Limb (tissue), 2 donors: ENCODE results near the gene ETV7.
"Not testable (repeated sequence)": the region's sequence is repeated elsewhere in the genome, so short reads cannot be mapped to it uniquely, and the experiment has no call there.

Source experiments
- DNase-seq, 2 donors: peaks; one replicate each; pipeline ENCODE4 v3.0.0-alpha.2; 2016; ENCODE audit errors: extremely low spot score in 2 of 2

ETV7 gene

GRCh38 chr6:36364669-36365479 lies 22.6 kb downstream of the ETV7 start:
- no peak for DNase-seq

DNA sequence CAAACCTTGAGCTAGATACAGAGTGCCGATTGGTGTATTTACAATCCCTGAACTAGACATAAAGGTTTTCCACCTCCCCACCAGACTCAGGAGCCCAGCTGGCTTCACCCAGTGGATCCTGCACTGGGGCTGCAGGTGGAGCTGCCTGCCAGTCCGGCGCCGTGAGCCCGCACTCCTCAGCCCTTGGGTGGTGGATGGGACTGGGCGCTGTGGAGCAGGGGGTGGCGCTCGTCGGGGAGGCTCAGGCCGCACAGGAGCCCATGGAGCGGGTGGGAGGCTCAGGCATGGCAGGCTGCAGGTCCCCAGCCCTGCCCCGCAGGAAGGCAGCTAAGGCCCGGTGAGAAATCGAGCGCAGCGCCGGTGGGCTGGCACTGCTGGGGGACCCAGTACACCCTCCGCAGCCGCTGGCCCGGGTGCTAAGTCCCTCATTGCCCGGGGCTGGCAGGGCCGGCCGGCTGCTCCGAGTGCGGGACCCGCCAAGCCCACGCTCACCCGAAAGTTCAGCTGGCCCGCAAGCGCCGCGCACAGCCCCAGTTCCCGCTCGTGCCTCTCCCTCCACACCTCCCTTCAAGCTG lies 23.3 kb downstream of the ETV7 start:
- DNase-seq, result not testable (repeated sequence)

- not testable (repeated sequence) for DNase-seq
These were observed 24.1 kb downstream of the ETV7 start for GRCh38 chr6:36363371-36363752.

- no peak for DNase-seq
These were observed 24.7 kb downstream of the ETV7 start for GRCh38 chr6:36362551-36363370.

- DNase-seq, result no peak
These were observed 26.4 kb downstream of the ETV7 start for GRCh38 chr6:36361071-36361470.

GRCh38 chr6:36360241-36361054 lies 27.0 kb downstream of the ETV7 start:
- peak; percentile 84 to 85 for DNase-seq

DNA sequence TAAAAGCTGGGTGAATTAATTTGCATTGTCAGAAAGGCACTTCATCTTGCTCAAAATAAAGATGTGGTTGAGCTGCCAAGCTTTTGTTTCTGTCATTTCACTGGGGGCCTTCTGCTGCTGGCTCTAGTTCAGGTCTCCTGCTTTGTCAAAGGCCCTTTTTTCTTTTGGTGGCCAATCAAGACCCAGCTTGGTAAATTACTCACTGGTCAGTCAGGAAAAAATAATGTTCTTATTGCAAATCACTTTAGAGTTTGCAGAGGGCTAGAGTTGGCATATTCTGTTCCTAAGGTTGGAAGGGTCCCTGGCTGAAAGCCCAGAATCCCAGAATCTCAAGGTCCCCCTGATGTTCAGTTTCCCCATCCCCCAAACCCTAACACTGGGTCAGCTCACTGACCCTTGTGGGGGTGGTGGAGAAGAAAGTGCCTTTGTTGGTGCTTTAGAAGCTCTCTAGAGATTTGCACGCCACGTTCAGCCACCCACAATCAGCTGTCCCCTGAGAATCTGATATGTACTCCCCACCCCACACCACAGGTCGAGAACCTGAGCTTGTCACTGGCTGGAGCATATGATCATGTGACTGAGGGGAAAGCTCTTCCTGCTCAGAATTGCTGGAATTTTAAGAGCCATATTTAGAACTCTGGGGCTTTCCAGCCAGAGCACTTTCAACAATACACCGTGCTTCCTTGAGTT lies 29.1 kb downstream of the ETV7 start:
- DNase-seq, result no peak

- DNase-seq, result no peak
These were observed 29.6 kb downstream of the ETV7 start for GRCh38 chr6:36357872-36358225.

- DNase-seq, result no peak
These were observed 31.6 kb downstream of the ETV7 start for GRCh38 chr6:36355819-36356218.

- no peak for DNase-seq
These were observed 34.0 kb downstream of the ETV7 start for GRCh38 chr6:36353411-36353915.

DNA sequence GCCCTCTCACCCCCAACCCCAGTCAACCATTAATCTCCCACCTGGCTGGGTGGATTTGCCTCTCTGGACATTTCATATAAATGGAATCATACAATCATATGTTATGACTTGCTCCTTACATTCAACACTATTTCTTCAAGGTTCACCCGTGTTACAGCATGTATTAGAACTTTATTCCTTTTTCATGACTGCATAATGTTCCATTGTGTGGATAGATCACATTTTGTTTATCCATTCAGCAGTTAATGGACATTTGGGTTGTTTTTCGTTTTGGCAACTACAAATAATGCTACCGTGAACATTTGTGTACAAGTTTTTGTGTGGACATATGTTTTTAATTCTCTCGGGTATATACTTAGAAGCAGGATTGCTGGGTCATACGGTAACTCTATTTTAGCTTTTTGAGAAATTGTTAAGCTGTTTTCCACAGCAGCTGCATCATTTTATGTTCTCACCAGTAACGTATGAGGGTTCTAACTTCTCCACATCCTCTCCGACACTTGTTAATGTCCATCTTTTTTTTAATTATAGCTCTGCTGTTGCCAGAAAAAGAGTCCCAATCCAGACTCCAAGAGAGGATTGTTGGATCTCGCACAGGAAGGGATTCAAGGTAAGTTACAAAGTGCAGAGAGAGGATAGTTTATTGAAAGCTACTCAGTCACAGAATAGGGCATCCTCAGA lies 34.9 kb downstream of the ETV7 start:
- DNase-seq, result no peak

DNA sequence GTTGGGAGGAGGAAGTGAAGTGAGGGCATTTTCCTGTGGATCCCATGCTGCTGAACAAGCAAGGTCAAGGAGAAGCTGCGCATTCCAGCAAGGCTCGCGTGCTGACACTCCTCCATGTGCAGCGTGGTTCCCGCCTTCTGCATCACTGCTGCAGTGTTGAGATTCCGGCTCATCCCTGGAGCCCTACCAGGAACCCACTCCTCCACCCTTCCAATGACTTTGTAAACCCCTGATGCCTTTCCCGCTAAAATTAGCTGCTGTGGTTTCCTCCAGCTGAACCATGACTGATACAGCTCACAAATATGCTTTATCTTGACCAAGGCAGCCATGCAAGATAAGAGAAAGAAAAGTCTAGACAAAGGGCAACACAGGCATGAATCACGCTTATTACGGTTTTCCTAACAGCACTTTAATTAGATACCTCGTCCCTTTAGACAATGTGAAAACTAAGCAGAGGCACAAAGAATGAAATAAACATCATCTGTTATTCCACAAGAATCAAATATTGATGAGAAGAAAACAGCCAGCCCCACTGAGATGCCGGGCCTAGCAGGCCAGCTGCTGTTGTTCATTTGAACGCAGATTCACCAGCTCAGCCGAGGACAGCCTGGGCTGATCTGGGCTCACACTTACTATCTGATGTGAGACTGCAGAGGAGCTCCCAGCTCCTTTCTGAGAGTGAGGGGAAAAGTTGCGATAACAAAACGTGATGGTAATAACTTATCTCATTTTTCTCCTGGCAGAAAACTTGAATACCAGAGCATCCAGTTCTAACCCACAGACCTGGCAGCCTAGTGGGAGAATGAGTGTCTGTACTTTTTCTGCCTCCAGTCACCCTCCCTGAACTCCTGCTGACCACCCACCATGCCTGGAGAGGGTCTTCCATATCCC lies 36.5 kb downstream of the ETV7 start:
- DNase-seq, result no peak

GRCh38 chr6:36350082-36350481 lies 37.4 kb downstream of the ETV7 start:
- DNase-seq, result no peak

DNA sequence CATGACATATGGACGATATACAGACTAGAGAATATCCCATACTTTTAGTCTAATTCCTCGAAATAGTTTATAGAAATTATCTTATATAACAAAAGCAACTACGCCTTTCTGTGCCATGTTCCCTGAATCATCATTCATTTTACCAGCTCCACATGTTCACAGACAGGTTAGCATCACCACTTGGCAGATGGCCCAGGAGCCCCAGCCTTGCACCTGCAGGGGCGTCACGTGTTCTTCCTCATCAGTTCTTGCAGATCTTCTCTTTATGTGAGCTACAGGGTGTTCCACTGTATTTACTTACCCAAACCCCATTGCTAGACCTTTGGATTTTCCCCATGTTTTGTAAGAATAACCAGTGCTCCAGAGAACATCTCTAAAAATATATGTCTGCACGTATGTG lies 38.2 kb downstream of the ETV7 start:
- no peak for DNase-seq

DNA sequence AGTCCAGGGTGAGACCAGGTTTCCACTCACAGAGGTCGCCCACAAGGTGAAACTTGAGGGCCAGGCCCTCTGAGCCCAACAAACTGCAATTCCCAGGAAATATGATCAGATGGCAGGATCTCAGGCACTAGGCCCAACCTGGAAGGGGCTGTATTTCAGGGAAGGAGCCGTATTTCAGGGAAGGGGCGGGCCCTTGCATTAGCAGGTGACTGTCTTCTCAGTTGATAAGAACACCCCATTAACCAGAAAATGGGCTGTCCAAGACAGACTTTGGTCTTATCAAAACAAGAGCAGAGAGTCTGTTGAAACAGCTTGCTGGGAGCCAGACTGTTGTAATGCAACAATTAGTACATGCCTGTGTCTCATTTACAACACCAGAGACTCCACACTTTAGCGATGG lies 39.8 kb downstream of the ETV7 start:
- no peak for DNase-seq

- DNase-seq, result no peak
These were observed 40.8 kb downstream of the ETV7 start for GRCh38 chr6:36346486-36347273.

DNA sequence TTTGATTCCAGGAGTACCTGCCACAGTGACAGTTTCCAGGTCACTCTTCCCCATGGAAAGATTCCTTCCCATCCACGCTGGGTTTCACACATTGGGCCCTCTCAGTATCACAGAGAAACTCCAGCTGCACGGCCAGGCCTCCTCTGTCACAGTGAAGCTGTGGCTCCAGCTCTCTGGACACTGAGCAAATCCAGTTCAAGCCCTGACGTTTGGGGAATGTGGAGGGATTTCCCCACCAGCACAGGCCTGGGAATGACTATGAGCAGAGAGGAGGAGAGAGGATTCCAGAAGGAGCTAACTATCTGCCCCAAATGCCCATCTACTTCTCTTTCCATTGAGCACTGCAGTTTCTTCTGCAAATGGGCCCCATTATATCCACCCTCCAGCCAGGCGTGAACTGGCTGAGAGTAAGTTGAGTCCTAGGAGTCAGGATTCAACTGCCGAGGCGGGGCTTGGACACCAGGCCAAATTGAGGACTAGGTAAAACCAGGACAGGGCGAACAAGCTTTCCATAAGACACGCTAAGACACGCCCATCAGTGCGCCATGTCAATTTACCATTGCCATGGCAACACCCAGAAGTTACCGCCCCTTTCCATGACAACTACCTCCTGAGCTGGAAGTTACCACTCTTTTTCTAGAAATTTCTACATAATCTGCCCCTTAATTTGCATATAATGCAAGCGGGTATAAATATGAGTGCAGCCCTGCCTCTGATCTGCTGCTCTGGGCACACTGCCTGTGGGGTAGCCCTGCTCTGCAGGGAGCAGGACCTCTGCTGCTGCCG lies 41.6 kb downstream of the ETV7 start:
- DNase-seq, result no peak
